Activated naive CD8-positive, alpha-beta T cell (primary cell): ENCODE measurements around the gene RPS27A.
A peak's percentile ranks its signal among the peaks of the same experiment; 100 is the strongest.
"Not testable (repeated sequence)": the region's sequence is repeated elsewhere in the genome, so short reads cannot be mapped to it uniquely, and the experiment has no call there.

ENCODE experiments used
- H3K27ac Mint-ChIP-seq: one replicate; pipeline ENCODE4 v1.8.0; 2021; ENCODE audit warnings: mixed read lengths
- H3K27me3 Mint-ChIP-seq: one replicate; pipeline ENCODE4 v1.8.0; 2021; ENCODE audit warnings: mixed read lengths
- H3K36me3 Mint-ChIP-seq: one replicate; pipeline ENCODE4 v1.8.0; 2021; ENCODE audit warnings: mixed read lengths
- H3K4me1 Mint-ChIP-seq: one replicate; pipeline ENCODE4 v1.8.0; 2021; ENCODE audit warnings: low read depth, mixed read lengths
- H3K4me3 Mint-ChIP-seq: one replicate; pipeline ENCODE4 v1.8.0; 2021; ENCODE audit warnings: mild to moderate bottlenecking, mixed read lengths
- H3K9me3 Mint-ChIP-seq: one replicate; pipeline ENCODE4 v1.8.0; 2021; ENCODE audit warnings: low read depth, mixed read lengths

RPS27A gene

GRCh38 chr2:55268907-55269644, 36.6 kb downstream of the RPS27A start, which contains the start of gene MTIF2:
TSS of gene MTIF2 (minus strand) at chr2:55269231. CDS start at chr2:55263858, 5,373 bp downstream.
- Mint-ChIP-seq H3K4me1 (peaks cover 22% of the 10 kb centered on the region), H3K4me3 (peak within 1 kb of the TSS; percentile 98), H3K36me3 (peaks cover 4% of the 10 kb centered on the region), H3K27me3 (peaks cover 2% of the 10 kb centered on the region), H3K9me3 (no peaks in the 10 kb centered on the region), H3K27ac (peak within 1 kb of the TSS; percentile 94)

DNA sequence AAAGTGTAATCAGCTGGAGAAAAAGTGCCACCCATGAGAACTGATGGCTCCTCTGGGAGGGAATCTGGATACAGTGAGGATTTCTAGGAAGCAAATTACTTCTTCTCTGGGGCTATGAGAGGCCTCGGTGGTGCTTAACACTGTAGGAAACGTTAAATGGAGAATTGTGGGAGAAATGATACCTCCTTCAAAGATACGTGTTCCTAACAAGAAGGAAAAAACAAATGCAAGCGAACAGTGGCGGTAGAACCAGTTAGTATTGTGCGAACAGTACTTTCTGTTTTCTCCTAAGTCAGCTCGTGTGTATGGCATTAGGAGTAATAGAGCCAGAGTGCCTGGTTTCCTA, 37.1 kb downstream of the RPS27A start:
- peak overlapping the region; percentile 94 for H3K27ac Mint-ChIP-seq
- no peaks in the 10 kb centered on the region for H3K9me3 Mint-ChIP-seq
- H3K27me3 Mint-ChIP-seq: peaks cover 2% of the 10 kb centered on the region
- peaks cover 22% of the 10 kb centered on the region for H3K4me1 Mint-ChIP-seq
- no peaks in the 10 kb centered on the region for H3K36me3 Mint-ChIP-seq
- H3K4me3 Mint-ChIP-seq: peak overlapping the region; percentile 98

DNA sequence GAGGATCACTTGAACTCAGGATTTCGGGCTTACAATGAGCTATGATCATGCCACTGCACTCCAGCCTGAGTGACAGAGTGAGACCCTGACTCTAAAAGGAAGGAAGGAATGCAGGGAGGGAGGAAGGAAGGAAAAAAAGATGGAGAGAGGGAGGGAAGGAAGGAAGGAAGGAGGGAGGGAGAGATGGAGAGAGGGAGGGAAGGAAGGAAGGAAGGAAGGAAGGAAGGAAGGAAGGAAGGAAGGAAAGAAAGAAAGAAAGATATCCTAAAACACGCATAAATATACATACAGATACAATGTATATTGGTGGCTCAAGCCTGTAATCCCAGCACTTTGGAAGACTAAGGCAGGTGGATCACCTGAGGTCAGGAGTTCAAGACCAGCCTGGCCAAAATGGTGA, 41.9 kb downstream of the RPS27A start:
- H3K4me3 Mint-ChIP-seq, H3K27ac Mint-ChIP-seq, H3K36me3 Mint-ChIP-seq, H3K27me3 Mint-ChIP-seq, H3K9me3 Mint-ChIP-seq: not testable (repeated sequence)
- H3K4me1 Mint-ChIP-seq: peaks cover 13% of the 10 kb centered on the region

DNA sequence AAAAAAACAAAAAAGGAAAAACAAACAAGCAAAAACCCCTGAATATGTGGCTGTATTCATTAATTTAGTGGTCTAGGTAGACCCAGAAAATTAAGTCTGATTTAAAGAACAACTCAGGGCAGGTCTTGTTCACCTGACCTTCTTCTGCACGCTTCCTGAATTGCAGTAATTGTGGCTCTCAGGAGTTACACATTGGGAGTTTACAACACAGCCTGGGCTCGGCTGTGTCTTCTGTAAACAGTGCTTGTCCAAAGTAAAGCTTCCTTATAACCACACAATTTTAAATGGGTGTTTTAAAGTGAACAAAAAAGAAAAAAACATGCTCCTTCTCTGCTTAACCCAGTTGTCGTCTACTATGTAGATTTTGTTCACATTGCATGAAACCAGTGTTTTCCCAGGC, 44.8 kb downstream of the RPS27A start:
- no peaks in the 10 kb centered on the region for H3K9me3 Mint-ChIP-seq
- H3K36me3 Mint-ChIP-seq: no peaks in the 10 kb centered on the region
- H3K4me3 Mint-ChIP-seq: no peak overlapping the region
- H3K27ac Mint-ChIP-seq: no peak overlapping the region
- peaks cover 2% of the 10 kb centered on the region for H3K27me3 Mint-ChIP-seq
- H3K4me1 Mint-ChIP-seq: peaks cover 10% of the 10 kb centered on the region

GRCh38 chr2:55279214-55279835, 46.8 kb downstream of the RPS27A start:
- not testable (repeated sequence) for H3K27ac Mint-ChIP-seq, H3K36me3 Mint-ChIP-seq, H3K27me3 Mint-ChIP-seq, H3K4me3 Mint-ChIP-seq, H3K9me3 Mint-ChIP-seq
- peaks cover 24% of the 10 kb centered on the region for H3K4me1 Mint-ChIP-seq

DNA sequence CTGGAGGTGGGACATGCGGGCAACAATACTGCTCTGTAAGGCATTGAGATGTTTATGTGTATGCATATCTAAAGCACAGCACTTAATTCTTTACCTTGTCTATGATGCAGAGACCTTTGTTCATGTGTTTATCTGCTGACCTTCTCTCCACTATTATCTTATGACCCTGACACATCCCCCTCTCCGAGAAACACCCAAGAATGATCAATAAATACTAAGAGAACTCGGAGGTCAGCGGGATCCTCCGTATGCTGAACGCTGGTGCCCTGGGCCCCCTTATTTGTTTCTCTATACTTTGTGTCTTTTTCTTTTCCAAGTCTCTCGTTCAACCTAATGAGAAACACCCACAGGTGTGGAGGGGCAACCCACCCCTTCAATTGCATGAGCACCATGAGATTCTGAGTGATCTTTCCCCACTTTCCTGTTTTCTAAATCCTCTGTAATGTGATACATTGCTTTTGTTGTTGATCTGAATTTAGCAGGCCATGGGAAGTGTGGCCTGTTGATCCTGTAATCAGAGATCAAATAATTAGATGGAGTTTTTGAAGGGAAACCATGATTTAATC, 47.5 kb downstream of the RPS27A start:
- H3K9me3 Mint-ChIP-seq, H3K27ac Mint-ChIP-seq, H3K27me3 Mint-ChIP-seq, H3K36me3 Mint-ChIP-seq, H3K4me3 Mint-ChIP-seq: not testable (repeated sequence)
- H3K4me1 Mint-ChIP-seq: peaks cover 26% of the 10 kb centered on the region

- Mint-ChIP-seq H3K4me3 (peak overlapping the region; percentile 62), H3K27ac (peak overlapping the region; percentile 80), H3K4me1 (peaks cover 27% of the 10 kb centered on the region)
- not testable (repeated sequence) for H3K36me3 Mint-ChIP-seq, H3K27me3 Mint-ChIP-seq, H3K9me3 Mint-ChIP-seq
Measured at GRCh38 chr2:55280851-55281546, 48.5 kb downstream of the RPS27A start.

GRCh38 chr2:55282110-55282917, 49.8 kb downstream of the RPS27A start:
- Mint-ChIP-seq H3K36me3 (peaks cover 4% of the 10 kb centered on the region), H3K4me3 (peak overlapping the region; percentile 93), H3K27me3 (no peaks in the 10 kb centered on the region), H3K4me1 (peaks cover 32% of the 10 kb centered on the region), H3K9me3 (no peaks in the 10 kb centered on the region), H3K27ac (peak overlapping the region; percentile 95)

DNA sequence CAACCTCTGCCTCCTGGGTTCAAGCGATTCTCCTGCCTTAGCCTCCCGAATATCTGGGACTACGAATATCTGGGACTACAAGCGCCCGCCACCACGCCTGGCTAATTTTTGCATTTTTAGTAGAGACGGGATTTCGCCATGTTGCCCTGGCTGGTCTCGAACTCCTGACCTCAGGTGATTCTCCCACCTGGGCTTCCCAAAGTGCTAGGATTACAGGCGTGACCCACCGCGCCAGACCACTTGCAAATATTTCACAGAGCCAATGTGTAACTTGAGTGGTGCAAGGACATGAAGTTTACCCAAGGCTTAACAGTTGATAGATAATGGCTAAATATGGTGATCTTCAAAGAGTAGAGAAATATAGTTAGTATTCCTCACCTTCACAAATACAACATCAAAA, 50.6 kb downstream of the RPS27A start:
- no peaks in the 10 kb centered on the region for H3K27me3 Mint-ChIP-seq
- H3K4me3 Mint-ChIP-seq: peak overlapping the region; percentile 93
- H3K9me3 Mint-ChIP-seq: no peaks in the 10 kb centered on the region
- peaks cover 4% of the 10 kb centered on the region for H3K36me3 Mint-ChIP-seq
- peaks cover 32% of the 10 kb centered on the region for H3K4me1 Mint-ChIP-seq
- peak overlapping the region; percentile 78 for H3K27ac Mint-ChIP-seq
